Subcutaneous preadipocyte (primary cell): ENCODE results near the gene CFLAR. TPM values are rescaled to one million over a fixed set of nuclear protein-coding genes. Genes with fewer than 3 reads are reported as not detected.

Source experiments
- small RNA-seq: library from RNA; depleted of rRNA; stranded (forward); fragments of <200 nt; gene quantifications from one replicate; pipeline ENCODE3, GENCODE V24; 2012
- total RNA-seq: library from RNA; depleted of rRNA; stranded (reverse); fragments of >200 nt; gene quantifications from 2 replicates; pipeline ENCODE4 v1.2.3, GENCODE V29; 2012

The CFLAR gene
- 61.2 and 76.4 TPM in 2 replicates for total RNA-seq

GRCh38 chr2:201116115-201116958, at the start of gene CFLAR:
Gene CFLAR, plus strand, starts transcription at chr2:201116164. Its CDS starts 13,702 bp downstream, at chr2:201129866.

DNA sequence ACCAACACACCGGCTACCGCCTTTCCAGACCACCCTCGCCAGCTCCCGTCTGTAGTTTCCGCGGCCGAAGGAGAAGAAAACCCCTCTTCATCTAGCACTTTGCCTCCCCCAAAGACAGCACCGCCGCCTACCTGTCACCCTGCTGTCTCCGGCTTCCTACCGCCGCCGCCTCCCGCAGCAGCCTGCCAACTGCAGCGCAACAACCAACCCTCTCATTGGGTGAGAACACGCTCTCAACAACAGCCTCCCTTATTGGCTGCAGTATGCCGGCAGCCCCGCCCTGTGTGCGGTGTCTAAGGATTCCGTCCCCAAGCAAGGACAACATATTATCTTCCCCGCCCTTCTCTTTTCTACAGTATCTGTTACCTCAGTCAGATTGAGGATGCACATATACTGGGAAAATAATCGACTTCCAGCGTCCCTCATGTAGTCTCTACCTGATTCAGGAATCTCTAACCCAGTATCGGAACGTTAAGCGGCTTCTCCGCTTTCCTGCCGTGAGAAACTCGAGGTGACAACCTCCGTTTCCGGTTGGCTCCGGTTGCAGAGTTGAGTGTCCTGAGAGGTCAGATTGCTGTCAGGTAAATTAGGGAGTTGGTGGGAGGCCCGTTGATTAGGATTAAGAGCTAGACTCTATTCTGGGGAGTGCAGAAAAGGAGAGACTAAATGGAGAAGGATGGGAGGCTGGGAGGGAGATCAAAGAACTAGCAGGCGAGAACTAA, 44.3 kb upstream of the CFLAR start, which contains the start of the genes HYCC2 and NDUFB3:
TSS of gene HYCC2 (minus strand) at position 193 of the 722 bp plus-strand sequence. CDS start 47,662 bp downstream, outside the sequence.
TSS of gene NDUFB3 (plus strand) at position 523 of the 722 bp plus-strand sequence. CDS start 6,882 bp downstream, outside the sequence.

DNA sequence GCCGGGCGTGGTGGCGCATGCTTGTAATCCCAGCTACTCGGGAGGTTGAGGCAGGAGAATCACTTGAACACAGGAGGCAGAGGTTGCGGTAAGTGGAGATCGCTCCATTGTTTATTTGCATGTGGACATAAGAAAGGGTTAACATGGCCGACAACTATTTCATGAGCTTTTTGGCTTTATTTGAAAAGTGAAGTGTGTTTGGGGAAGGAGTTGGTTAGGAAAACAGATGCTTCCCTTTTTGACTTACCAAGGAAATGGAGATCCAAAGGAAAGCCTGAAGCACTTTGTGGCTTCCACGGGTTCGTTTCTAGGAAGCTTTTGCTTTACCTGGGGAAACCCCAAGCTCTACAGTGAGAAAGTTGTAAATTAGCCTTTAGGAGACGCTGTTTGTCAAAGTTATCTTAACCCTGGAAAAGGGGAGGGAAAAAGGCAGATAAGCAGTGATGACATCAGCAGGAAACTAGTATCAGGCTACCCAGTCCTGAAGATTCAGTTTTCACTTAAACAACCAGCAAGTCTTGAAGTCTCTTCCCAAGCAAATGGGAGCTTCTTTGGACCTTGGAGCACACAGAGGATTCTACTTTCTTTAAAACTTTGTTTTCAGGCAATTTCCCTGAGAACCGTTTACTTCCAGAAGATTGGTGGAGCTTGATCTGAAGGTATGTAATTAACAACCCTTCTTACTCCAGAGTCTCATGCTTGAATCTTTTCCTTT, 66.8 kb downstream of the CFLAR start, which contains the start of gene CASP10:
TSS of gene CASP10 (plus strand) at position 492 of the 715 bp plus-strand sequence. CDS start 2,637 bp downstream, outside the sequence.

Small RNA genes within 50 kb of the gene (small RNA-seq; reads per million reads assigned to genes)
- not detected for gene AC007283.2
- gene MTND4LP13, result not detected
- not detected for gene RNU6-1206P
- not detected for gene RNU7-45P

Other genes with a start within 250 kb of the CFLAR start
- gene PPIL3, start 227.1 kb upstream of the CFLAR start, total RNA-seq, result 33.6 and 35.3 TPM in 2 replicates
- 27.9 and 37.1 TPM in 2 replicates for gene NIF3L1, start 226.8 kb upstream of the CFLAR start, total RNA-seq
- gene ORC2, start 152.5 kb upstream of the CFLAR start, total RNA-seq, result 11.0 and 17.0 TPM in 2 replicates
- gene HYCC2, start 44.5 kb upstream of the CFLAR start, total RNA-seq, result 6.2 and 8.2 TPM in 2 replicates
- 40.8 and 45.5 TPM in 2 replicates for gene NDUFB3, start 44.2 kb upstream of the CFLAR start, total RNA-seq
- 5.1 and 7.4 TPM in 2 replicates for gene CASP10, start 67.0 kb downstream of the CFLAR start, total RNA-seq
- gene CASP8, start 144.4 kb downstream of the CFLAR start, total RNA-seq, result 18.4 and 26.6 TPM in 2 replicates
- 1.4 and 1.5 TPM in 2 replicates for gene FLACC1, start 241.2 kb downstream of the CFLAR start, total RNA-seq